ENCODE data around the gene ZNF385B. TPM values are rescaled to one million over a fixed set of nuclear protein-coding genes. Genes with fewer than 3 reads are reported as not detected.

The ZNF385B gene
- polyA plus RNA-seq, 1 donor (not counting 4 experiments of a cell fraction or from before 2014, with no cell fraction given), result 0.17 TPM

- dilution Hi-C loops (cut with MboI; ENCODE audit: extremely low pct_ligation_motif_present, low sequenced_read_pairs), result no loop called here
- no peaks in the 10 kb centered on the region for H3K36me3 ChIP-seq (ENCODE audit: control insufficient read depth in 2 of 2, extremely low read depth in 1 of 2, insufficient read depth in 2 of 2, low read length in 2 of 2)
- no peak overlapping the region for H3K4me2 ChIP-seq (ENCODE audit: control insufficient read depth, extremely low read depth, insufficient read depth, low read depth, low read length)
- no peaks in the 10 kb centered on the region for H3K79me2 ChIP-seq (ENCODE audit: control insufficient read depth, insufficient read depth, low read length)
- no peak overlapping the region for H2AFZ ChIP-seq (ENCODE audit: control insufficient read depth, low read length)
- no peak overlapping the region for H3K9ac ChIP-seq (ENCODE audit: control insufficient read depth, extremely low read depth, insufficient read depth, low read length)
- no peaks in the 10 kb centered on the region for H3K27me3 ChIP-seq (ENCODE audit: control insufficient read depth, extremely low read depth, insufficient read depth, low read length)
- FAIRE-seq, result no peak
- no peak overlapping the region for H3K27ac ChIP-seq (ENCODE audit: control insufficient read depth, insufficient read depth, low read length)
- no peak overlapping the region for H3K4me3 ChIP-seq (ENCODE audit: control insufficient read depth in 2 of 3, extremely low read depth in 1 of 3, insufficient read depth in 2 of 3, low read depth in 1 of 3, low read length in 3 of 3)
- no peaks in the 10 kb centered on the region for H3K9me3 ChIP-seq (ENCODE audit: control insufficient read depth, low read depth, low read length)
- H3K9me1 ChIP-seq (ENCODE audit: control insufficient read depth, extremely low read depth, insufficient read depth, low read length), result no peaks in the 10 kb centered on the region
- DNase-seq (ENCODE audit: low read depth, low spot score), result no peak
- H4K20me1 ChIP-seq (ENCODE audit: control insufficient read depth, extremely low read depth, insufficient read depth, low read length), result no peaks in the 10 kb centered on the region
- H3K4me1 ChIP-seq (ENCODE audit: control insufficient read depth, extremely low read depth, insufficient read depth, low read length), result no peaks in the 10 kb centered on the region
- TF ChIP-seq, protein P1, sequence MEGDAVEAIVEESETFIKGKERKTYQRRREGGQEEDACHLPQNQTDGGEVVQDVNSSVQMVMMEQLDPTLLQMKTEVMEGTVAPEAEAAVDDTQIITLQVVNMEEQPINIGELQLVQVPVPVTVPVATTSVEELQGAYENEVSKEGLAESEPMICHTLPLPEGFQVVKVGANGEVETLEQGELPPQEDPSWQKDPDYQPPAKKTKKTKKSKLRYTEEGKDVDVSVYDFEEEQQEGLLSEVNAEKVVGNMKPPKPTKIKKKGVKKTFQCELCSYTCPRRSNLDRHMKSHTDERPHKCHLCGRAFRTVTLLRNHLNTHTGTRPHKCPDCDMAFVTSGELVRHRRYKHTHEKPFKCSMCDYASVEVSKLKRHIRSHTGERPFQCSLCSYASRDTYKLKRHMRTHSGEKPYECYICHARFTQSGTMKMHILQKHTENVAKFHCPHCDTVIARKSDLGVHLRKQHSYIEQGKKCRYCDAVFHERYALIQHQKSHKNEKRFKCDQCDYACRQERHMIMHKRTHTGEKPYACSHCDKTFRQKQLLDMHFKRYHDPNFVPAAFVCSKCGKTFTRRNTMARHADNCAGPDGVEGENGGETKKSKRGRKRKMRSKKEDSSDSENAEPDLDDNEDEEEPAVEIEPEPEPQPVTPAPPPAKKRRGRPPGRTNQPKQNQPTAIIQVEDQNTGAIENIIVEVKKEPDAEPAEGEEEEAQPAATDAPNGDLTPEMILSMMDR (optimal IDR thresholded peaks at IDR 0.05 in 1 of 3, IDR thresholded peaks at IDR 0.05 in 1 of 3, conservative IDR thresholded peaks at IDR 0.05 in 1 of 3; ENCODE audit: extremely low read depth in 1 of 3, insufficient read depth in 2 of 3, low read length in 3 of 3), result no peak
- TF ChIP-seq EZH2 (IDR thresholded peaks at IDR 0.05; ENCODE audit: low read length), result no peak
These were observed 38.3 kb upstream of the ZNF385B start for GRCh38 chr2:179899666-179900065.

- Histone ChIP-seq H3K9me1 (ENCODE audit: control insufficient read depth, extremely low read depth, insufficient read depth, low read length) (no peaks in the 10 kb centered on the region), H3K79me2 (ENCODE audit: control insufficient read depth, insufficient read depth, low read length) (no peaks in the 10 kb centered on the region), H3K4me1 (ENCODE audit: control insufficient read depth, extremely low read depth, insufficient read depth, low read length) (no peaks in the 10 kb centered on the region), H3K9me3 (ENCODE audit: control insufficient read depth, low read depth, low read length) (no peaks in the 10 kb centered on the region), H3K4me2 (ENCODE audit: control insufficient read depth, extremely low read depth, insufficient read depth, low read depth, low read length) (no peak overlapping the region), H4K20me1 (ENCODE audit: control insufficient read depth, extremely low read depth, insufficient read depth, low read length) (no peaks in the 10 kb centered on the region), H3K9ac (ENCODE audit: control insufficient read depth, extremely low read depth, insufficient read depth, low read length) (no peak overlapping the region), H3K27me3 (ENCODE audit: control insufficient read depth, extremely low read depth, insufficient read depth, low read length) (no peaks in the 10 kb centered on the region), H2AFZ (ENCODE audit: control insufficient read depth, low read length) (no peak overlapping the region), H3K36me3 (ENCODE audit: control insufficient read depth in 2 of 2, extremely low read depth in 1 of 2, insufficient read depth in 2 of 2, low read length in 2 of 2) (no peaks in the 10 kb centered on the region), H3K4me3 (ENCODE audit: control insufficient read depth in 2 of 3, extremely low read depth in 1 of 3, insufficient read depth in 2 of 3, low read depth in 1 of 3, low read length in 3 of 3) (no peak overlapping the region), H3K27ac (ENCODE audit: control insufficient read depth, insufficient read depth, low read length) (no peak overlapping the region)
- TF ChIP-seq, protein P1 (optimal IDR thresholded peaks at IDR 0.05 in 1 of 3, IDR thresholded peaks at IDR 0.05 in 1 of 3, conservative IDR thresholded peaks at IDR 0.05 in 1 of 3; ENCODE audit: extremely low read depth in 1 of 3, insufficient read depth in 2 of 3, low read length in 3 of 3), result peak; percentile 45 to 57 (median 52)
- TF ChIP-seq EZH2 (IDR thresholded peaks at IDR 0.05; ENCODE audit: low read length), result no peak
- DNase-seq (ENCODE audit: low read depth, low spot score) (peak; percentile 2), FAIRE-seq (peak; percentile 9)
- dilution Hi-C loops (cut with MboI; ENCODE audit: extremely low pct_ligation_motif_present, low sequenced_read_pairs), result no loop called here
These were observed 37.5 kb upstream of the ZNF385B start for GRCh38 chr2:179898873-179899272.
